GM21717 (cell line): ENCODE measurements around the gene KCTD17.
"Not testable (repeated sequence)": the region's sequence is repeated elsewhere in the genome, so short reads cannot be mapped to it uniquely, and the experiment has no call there.

Source experiments
- ATAC-seq: cut with Tn5 transposase; IDR thresholded peaks from one replicate; pipeline ENCODE4 v1.9.1; 2021; ENCODE audit warnings: mild to moderate bottlenecking, moderate library complexity; ENCODE audit not compliant: unreplicated experiment

Gene KCTD17

DNA sequence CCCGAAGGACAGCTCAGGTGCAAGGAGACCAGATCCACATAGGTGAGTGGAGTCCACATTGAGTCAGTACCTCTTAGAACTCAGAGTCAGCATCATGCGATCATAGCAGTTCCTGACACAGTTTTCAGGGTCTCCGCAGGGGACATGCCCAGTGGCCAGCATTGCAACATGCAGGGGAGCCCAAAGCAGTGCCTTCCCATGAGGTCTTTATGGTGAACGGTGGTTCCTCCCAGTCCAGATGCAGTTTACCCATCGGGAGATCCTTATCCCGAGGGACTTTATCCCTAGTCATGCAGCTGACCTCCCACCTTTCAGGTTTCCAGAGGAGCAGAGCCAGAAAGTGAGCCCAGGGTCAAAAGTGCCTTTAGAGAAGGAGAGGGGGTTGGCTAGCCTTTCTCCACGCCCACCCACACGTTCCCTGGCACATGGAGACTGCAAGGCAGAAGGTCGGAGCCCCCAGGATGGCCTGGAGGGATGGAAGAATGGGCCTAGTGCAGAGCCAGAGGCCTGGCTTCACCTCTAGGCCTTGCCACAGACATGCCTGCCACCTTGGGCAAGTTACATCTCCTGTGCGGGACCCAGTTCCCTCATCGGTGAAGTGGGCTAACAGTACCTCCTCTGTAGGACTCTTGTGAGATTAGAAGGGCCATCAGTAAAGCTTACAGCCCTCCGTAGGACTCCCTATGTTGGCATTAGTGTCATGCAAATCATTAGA, 6.4 kb downstream of the KCTD17 start:
- ATAC-seq, result no peak

DNA sequence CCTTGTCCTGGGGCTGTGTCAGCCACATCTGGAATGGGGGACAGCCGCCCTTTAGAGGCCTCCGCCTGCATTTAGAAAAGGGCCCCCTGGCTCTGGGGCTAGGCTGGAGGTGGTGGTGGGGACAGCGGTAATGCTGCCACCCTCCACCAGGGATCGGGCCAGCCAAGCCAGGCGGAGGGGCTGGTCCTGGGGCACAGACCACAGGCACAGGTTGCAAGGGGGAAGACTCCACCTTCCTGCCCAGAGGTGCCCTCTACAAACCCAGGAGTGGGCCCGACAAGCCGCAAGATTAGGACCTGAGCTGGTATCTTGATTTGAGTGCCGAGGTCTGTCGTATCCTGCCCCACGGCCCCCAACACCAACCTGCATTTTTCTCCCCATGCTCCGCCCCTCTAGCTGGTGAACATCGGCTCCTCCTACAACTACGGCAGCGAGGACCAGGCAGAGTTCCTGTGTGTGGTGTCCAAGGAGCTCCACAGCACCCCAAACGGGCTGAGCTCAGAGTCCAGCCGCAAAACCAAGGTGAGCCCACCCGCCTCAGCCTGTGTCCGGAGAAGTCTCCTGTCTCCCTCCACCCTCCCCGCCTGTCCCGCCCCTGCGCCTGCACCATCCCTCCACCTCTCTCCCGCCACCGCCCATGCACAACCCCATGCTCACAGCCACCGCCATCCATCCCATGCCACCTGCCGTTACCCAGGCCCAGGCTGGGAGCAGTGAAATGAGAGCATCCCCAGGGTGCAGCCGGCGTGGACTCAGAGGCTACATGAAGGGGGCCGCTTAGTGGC, 7.6 kb downstream of the KCTD17 start:
- ATAC-seq, result no peak

DNA sequence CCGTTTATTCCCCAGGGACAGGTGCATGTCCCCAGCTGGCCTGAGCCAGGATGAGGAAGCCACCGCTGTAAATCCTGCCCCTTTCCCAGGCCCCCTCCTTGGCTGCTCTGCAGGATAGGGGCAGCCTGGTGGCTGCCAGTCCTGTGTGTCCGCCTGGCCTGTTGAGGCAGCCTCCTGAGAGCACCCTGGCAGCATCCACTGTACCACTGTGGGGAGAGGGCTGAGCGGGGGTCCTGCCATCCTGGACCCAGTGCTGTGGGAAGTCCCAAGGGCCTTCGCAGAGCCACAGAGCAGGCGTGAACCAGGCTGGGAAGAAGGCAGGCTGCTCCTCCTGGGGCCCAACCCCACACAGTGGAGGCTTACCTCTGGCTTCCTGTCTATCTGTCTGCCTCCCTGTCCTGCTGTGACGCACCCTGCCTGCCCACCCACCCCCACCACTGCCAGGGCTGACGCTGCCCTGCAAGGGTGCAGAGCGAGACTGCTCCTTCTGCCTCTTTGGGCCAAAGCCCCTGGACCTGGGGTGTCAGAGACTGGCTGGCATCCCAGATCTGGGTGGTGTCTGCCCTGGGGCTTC, 8.4 kb downstream of the KCTD17 start:
- no peak for ATAC-seq

DNA sequence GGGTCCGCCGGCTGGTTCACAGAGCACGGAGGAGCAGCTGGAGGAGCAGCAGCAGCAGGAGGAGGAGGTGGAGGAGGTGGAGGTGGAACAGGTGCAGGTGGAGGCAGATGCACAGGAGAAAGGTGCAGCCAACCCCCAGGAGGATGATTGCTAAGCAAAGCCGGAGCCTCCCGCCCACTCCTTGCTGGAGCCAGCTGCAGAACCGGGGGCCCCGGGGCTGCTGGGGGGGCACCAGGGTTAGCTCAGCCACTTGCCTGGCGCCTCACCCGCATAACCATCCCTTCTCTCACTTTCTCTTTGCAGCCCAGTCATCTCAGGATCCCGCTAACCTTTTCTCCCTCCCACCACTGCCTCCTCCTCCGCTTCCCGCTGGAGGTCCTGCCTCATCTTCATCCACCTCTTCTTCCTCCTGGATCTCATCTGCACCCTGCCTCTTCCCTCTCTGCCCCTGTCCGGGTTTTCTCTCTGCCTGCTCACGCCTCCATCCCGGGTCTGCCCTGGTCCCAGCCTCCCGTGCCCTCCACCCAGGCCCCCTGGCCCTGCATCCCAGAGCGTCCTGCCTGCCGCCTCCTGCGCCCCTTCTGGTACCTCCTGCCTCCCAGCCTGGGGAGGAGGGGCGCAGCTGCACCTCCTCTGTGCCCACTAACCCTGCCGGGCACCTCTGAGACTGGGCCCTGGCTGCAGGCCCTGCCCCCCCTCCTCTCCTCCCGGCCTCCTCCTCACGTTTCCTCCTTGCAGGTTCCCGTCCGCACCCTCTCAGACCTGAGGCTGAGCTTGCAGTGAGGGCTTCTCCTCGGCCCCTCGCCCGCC, 9.5 kb downstream of the KCTD17 start:
- no peak for ATAC-seq

DNA sequence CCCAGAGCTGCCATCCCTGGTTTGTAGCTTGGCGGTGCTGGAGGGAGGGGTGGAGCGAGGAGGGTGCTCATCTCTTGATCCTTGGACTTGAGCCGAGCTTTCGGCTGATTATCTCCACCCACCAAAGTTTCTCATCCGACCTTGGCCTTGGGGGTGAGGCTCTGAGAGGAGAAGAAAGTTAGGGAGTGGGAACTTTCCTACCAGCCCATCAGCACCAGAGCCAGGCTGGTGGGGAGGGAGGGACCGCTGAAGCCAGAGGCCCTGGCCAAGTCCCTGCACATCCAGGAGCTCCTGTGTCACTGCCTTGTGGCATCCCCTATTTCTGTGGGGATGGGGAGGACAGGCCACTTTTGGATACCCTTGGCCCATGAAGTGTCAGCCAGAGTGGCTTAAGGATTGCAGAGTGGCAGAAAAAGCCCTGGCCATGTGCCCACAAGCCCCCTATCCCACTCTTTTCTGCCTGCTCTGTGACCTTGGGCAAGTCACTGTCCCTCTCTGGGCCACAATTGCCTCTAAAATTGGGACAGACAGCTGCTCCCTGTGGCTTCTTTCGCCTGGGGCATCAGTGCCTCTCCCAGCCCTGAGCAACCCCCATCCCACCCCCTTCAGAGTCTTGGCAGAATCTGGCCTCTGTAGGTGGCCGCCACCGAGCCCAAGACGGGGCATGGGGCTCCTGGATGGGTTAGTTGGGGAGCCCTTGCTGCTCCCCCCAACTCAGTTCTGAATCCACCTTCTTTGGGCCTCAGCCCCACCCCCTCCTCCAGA, 10.3 kb downstream of the KCTD17 start:
- ATAC-seq, result no peak

DNA sequence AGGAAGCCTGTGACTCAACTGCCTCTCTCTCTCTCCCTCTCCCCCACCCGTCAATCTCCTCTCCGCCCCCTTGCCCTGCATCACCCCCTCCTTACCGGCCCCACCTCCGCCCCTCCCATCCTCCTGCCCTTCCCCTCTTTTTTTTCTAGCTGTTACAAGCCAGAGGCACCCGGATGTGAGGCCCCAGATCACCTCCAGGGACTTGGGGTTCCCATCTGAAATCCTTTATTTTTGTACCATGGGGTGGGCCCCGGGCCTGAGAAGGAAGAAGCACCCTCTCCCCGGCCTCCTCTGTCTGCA, 10.8 kb downstream of the KCTD17 start:
- ATAC-seq, result no peak

DNA sequence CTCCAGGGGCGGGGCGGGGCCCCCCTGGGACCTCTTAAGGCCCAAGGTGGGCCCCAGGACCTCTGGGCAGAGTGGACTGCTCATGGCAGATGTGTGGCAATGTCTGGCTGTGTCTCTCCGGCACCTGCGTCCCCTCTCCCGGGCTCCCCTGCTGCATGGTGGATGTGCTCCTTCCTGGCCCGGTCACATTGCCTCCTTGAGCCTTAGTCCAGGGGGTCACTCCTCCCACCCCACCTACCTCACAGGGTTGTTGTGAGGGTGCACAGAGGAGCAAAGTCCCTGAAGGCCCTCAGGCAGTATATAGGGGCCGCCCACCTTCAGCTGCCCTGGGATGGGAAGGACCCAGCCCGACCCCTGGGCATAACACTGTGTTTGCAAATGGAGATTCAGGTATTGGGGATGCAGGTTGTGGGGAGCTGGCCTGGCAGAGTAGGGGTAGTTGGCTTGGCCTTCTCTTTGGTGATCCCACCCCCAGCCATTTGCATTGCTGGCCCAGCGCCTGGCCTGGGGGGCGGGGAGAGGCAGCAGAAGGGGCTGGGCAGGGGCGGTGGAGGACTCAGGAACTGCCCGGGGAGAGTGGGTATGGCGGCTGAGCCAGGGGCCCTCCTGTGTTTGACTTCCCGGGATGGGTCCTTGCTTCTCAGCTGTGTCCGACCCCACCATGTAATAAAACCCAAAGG, 11.3 kb downstream of the KCTD17 start:
- ATAC-seq, result no peak

DNA sequence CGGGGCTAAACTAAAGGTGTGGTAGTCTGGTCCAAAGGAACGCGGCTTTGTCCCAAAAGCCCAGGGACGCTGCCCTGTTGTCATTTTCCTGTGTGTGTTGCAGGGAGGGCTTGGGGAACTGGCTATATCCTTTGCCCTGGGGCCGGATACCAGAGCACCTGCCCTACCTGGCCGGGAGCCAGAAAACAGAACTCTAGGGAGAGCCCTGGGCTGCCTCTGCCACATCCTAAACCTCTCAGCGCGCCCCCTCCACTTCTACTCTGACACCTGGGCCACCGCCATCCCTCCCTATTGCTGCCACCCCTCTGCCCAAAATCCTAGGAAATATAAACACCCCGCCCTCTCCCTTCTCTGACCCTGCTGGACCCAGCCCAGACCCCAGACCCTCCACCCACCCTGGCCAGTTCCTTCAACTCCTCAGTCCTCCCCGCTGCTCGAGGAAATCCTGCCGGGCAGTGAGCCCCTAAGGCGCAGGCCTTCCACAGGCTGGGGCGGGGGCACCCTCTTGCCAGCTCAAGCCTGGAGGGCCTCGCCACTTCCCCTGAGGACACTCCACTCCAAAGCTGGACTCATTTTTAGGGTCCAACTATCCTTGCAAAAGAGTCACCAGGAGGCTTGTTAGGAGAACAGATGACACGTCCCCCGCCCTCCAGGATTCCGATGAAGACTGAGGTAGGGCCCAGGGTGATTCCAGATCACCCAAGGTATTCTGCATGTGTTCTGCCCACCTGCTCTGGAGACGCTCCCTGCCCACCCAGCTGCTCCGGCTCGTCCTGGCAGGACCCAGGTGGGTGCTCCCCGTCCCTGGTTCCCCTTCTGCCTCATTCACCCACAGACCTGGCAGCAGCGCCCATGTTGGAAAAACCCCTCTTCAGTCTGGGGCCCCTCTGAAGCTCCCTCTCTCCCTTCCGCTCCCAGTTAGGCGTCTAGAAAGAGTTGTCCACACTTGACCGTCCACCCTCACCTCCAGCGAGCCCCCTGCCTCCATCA, 12.2 kb downstream of the KCTD17 start:
- no peak for ATAC-seq

DNA sequence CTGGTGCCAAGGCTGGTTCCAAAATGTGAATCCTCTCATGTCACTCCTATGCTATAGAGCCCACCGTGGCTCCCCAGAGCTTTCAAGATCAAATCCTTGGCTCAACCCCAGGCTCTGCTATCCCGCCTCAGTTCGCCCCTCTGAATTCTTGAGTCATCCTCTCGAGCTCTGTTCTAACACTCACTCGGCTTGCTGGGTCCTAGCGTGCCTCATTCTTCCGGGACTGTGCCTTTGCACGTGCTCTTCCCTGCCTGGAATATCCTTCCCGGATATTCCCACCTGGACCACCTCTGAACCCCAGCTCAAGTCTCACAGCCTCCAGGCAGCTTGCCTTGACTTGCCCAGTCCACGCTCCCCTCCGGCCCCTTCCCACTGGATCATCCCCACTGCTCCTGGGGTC, 13.0 kb downstream of the KCTD17 start:
- ATAC-seq, result no peak

DNA sequence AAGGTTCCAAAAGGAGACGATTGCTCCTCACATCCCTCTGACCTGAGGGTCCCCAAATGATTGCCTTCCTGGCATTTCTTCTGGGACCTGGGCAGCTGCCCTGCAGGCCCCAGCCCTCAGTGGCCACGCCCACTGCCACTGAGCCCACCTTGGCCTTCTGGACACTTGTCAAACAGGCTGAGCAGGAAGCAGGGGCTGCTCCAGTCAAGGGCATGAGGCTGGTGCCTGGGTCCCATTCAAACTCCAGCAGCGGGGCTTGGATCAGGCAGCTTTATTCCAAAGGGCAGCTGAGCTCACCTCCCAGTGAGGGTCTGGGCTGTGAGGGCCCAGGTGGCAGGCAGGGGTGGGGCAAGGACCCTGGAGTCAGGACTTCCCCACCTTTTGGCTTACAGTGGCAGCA, 13.6 kb downstream of the KCTD17 start:
- no peak for ATAC-seq

DNA sequence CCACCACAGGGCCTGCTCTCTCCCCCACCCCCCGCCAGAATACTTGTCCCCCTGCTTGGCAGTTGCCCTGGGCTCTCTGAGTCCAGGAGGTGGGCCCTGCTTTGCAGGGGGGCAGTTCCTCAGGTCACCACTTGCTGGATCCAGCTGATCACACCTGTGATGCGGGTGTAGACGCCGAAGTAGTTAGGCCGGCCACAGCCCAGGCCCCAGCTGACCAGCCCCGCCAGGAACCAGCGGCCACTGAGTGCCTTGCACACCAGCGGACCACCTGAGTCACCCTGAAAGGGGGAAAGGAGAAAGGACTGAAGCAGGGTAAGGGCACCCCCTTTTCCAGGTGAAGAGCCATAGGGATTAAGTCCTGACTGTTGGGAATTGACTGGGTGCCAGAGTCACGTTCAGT, 14.4 kb downstream of the KCTD17 start:
- no peak for ATAC-seq

DNA sequence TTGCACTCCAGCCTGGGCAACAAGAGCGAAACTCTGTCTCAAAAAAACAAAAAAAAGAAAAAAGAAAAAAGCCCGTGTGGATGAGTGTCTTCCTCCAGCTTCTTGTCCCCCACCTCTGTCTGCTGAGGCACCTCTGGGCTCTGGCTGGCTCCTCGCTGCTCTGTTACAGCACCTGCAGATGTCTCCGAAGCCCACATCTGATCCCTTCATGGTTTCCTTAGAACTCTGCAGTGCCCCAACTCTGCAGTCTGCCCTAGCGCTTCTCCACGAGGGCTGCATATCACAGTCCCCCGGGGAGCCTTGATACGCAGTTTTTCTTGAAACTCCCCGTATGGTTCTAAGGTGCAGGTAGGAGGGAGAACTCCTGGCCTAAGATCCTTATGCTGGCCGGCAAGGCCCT, 15.9 kb downstream of the KCTD17 start:
- ATAC-seq, result no peak

DNA sequence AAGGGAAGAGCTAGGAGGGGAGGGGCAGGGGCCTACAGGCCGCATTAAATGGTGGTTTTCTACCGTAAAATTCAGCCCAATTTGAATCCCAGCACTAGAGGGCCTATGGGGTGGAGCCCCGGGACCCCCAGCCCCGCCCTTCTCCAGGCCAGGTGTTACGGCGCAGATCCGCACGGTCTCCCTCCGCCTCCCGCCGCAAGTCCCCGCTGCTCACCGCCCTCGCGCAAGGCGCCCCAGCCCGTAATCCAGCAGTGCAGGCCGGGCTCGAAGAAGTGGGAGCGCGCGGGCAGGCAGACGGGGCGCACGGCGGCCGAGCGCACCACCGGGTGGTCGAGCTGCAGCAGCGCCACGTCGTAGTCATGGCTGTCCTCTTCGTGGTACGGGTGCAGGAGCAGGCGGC, 17.3 kb downstream of the KCTD17 start:
- ATAC-seq, result no peak

DNA sequence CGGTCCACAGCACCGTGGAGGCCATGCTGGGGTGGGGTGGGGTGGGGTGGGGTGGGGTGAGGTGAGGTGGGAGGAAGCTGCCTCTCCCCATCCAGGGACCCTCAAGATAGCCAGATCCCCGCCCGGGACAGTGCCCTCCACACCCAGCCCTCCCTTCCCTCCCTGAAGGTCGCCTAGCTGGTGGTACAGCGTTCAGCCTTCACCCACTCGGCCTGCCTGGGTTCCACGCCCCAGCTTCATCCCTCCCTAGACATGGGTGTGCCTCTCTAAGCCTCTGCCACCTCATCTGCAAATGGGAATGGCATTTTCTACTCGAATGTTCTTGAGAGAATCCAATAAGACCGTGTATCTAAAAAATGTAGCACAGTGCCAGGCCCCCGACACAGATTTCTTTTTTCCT, 17.8 kb downstream of the KCTD17 start:
- no peak for ATAC-seq

DNA sequence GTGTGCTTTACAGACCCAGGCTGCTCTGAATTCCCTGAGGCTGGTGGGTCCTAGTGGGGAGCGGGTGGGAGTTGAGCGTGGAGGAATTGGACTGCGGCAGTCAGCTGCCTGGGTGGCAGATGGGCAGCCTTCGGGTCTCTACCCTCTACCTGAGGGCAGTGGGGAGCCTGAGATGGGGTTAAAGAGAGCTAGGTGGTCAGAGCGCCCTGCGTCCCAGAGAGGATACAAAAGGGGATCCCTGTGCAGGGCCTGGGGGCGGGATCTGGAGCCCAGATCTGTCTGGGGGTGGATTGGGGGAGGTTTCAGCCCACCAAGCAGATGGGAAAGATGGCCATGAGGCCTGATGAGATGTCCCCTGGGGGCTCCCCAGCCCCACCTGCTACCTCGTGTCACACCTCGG, 18.2 kb downstream of the KCTD17 start:
- no peak for ATAC-seq

DNA sequence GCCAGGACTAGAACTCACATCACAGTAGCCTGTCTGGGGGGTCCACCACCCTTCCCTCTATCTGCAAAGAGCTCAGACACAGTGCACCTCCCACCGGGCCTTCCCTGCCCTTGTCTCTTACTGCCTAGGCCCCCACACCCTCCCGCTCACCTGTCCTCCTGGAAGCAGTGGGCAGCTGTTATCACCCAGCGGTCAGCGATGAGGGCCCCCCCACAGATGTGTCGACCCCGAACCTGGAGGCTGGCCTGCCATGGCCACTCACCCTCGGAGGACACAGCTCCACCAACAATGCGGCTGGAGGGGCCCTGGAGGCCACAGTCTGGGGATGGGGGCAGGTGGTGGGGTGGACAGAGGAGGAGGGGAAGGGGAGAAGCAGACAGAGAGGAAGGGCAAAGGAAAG, 18.8 kb downstream of the KCTD17 start:
- ATAC-seq, result no peak

DNA sequence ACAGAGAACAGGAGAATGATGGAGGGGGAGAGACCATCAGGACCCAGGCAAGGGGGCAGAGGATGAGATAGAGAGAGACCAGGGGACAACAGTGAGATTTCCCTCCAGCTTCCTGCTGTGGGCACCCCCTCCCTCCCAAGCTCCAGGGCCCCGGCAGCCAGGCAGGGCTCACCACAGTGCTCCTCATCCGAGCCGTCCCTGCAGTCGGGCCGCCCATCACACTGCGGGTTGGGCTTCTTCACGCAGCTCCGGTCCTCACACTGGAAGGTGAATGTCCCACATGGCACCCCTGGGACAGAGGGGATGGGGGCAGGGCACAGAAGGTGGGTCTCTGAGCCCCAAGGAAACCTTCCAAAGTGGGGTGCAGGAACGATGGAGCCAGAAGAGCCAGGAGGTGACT, 19.2 kb downstream of the KCTD17 start:
- no peak for ATAC-seq

DNA sequence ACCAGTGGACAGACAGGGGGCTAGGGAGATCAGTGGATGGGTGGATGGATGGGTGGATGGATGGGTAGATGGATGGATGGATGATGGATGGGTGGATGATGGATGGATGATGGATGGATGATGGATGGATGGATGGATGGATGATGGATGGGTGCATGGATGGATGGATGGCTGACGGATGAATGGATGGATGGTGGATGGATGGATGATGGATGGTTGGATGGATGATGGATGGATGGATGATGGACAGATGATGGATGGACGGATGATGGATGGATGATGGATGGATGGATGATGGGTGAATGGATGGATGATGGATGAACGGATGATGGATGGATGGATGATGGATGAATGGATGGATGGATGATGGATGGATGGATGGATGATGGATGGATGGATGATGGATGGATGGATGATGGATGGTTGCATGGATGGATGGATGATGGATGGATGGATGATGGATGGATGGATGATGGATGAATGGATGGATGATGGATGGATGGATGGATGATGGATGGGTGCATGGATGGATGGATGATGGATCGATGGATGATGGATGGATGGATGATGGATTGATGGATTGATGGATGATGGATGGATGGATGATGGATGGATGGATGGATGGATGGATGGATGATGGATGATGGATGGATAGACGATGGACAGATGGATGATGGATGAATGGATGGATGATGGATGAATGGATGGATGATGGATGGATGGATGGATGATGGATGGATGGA, 20.5 kb downstream of the KCTD17 start:
- not testable (repeated sequence) for ATAC-seq
